GM12801 (cell line): ENCODE data around the gene SMC1A.

Source experiments
- TF ChIP-seq, protein P1 (sequence below): IDR thresholded peaks from one replicate; pipeline ENCODE4 v1.5.1; 2011; ENCODE audit warnings: control low read depth; ENCODE audit not compliant: insufficient read length; ENCODE audit errors: extremely low read depth

SMC1A gene

DNA sequence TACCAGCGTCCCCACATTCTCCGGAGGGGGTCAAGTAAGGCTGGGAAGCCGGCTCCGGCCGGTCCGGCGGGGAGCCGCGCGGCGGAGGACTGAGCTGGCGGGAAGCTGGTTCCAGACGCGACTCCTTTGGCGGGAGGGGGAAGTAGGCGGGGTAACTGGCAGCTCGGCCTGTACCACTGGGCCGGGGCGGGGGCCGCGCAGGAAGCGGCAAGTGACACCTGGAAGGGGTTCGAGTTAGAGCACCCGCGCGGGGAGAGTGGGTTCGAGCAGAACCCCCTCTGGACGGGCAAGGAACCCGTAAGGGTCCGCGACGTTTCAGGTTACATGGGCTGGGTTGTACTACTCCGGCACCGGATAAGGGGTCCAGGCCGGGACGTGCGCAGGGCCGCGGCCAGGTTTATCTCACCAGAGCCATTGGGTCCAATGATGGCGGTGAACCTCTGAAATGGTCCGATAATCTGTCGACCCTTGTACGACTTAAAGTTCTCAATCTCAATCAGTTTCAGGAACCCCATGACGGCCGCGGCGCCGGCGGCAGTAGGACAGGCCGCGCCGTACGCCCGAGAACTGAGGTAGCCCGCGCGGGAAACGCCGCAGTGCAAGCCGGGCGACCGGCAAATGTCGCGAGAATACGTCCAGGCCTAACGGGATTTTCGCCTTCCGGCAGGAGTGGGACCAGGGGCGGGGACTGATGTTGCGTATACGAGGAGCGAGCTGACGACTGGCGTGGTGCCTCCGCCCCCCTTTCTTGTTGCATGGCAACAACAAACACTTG, at the start of gene SMC1A:
TSS of gene SMC1A (minus strand) at position 569 of the 775 bp plus-strand sequence. CDS start at position 515, 54 bp downstream.
- TF ChIP-seq, protein P1, sequence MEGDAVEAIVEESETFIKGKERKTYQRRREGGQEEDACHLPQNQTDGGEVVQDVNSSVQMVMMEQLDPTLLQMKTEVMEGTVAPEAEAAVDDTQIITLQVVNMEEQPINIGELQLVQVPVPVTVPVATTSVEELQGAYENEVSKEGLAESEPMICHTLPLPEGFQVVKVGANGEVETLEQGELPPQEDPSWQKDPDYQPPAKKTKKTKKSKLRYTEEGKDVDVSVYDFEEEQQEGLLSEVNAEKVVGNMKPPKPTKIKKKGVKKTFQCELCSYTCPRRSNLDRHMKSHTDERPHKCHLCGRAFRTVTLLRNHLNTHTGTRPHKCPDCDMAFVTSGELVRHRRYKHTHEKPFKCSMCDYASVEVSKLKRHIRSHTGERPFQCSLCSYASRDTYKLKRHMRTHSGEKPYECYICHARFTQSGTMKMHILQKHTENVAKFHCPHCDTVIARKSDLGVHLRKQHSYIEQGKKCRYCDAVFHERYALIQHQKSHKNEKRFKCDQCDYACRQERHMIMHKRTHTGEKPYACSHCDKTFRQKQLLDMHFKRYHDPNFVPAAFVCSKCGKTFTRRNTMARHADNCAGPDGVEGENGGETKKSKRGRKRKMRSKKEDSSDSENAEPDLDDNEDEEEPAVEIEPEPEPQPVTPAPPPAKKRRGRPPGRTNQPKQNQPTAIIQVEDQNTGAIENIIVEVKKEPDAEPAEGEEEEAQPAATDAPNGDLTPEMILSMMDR, result no peak

DNA sequence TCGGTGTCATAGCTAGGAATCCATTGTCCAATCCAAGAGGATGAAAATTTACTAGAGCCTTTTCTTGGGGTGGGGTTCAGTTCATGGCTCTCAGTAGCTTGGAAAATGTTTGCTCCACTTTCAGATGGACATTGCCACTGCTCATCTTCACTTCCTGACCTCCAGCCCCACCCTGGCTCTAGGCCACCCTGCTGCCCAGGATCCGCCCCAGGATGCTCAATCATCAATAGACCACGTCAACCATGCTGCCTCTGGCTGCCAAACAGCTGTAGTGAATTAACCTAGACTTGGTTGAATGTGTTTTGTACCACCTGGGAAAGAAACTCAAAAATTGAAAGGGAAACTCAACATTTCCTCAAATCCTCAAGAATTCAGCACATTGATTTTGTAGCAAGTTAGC, 48.9 kb upstream of the SMC1A start:
- TF ChIP-seq, protein P1, result no peak

DNA sequence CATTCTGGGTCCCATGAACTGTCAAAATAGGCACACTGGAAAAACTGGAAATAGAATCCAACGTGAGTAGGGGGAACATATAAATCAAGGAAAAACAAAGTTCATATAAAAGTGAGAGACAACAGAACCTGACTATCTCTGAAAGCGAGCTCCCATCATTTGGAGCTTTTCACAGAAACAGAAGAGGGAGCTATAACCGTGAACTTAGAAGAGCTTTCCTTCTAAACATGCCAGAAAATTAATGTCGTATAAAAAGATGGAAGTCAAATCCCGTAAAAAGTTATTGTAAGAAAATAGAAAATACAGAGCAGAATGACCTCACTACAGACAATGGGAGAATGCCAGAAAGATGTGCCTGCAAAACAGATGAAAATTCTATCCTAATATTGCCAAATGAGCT, 35.6 kb upstream of the SMC1A start:
- TF ChIP-seq, protein P1, result no peak

DNA sequence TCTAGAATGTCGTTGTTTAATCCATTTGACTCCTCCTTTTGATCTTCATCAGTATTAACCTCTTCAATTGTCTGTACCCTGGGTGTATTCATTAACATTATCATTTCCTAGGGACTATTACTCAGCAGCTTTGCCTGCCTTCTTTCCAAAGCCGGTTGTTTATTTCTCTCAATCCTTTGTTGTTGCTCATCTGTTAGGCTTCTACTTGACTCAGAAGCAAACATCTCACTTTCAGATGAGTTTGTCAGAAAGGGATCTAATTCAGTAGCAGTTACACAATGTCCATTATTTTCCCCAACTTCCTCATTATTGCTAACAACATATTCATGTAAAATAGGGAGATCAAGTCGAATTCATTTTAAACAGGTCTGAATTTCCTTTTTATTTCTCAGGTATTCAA, 33.8 kb upstream of the SMC1A start:
- TF ChIP-seq, protein P1, result no peak

DNA sequence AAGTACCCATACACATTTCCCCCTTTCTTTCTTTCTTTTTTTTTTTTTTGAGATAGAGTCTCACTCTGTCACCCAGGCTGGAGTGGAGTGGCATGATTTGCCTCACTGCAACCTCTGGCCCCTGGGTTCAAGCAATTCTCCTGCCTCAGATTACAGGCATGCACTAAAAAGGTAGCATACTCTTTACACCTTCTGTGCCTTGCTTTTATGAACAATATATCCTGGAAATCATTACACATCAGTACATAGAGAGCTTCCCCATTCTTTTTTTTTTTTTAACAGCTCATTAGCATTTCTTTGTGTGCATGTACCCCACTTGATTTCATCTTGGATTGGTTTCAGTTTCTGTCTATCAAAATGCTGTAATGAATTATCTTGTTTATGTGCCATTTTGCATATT, 30.4 kb upstream of the SMC1A start:
- TF ChIP-seq, protein P1, result no peak

DNA sequence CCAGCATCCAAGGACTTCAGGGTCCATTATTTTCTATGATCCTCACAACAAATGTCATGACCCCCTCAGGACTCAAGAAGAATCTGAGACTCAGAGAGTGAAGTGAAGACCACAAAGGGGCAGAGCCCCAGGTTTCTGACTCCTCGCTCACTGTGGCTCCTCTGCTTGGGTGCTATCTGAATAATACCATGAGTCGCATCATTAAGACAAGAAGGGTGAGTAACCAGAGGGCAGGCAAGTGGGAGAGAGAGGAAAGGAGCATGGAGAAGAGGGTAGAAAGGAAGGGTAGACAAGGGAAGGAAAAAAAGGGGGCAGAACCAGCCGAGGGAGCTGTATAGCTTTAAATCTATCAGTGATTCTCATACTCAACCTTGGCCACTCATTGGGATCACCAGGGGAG, 27.2 kb upstream of the SMC1A start:
- TF ChIP-seq, protein P1, result no peak

DNA sequence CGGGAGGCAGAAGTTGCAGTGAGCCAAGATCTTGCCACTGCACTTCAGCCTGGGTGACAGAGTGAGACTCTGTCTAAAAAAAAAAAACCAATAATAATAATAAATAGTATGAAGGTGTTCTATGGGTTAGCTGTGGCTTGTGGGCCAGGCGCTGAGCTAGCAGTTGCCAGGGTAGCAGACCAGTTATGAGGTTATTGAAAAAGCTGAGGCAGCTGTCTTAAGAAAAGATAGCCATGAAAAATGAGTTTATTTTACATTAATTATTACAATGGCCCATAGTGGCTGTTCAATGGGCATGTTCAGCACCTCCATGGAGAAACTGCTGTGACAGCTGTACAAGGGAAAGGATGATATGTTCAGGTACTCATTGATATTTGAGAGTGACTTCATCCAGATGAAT, 25.0 kb upstream of the SMC1A start:
- TF ChIP-seq, protein P1, result no peak
